NCI-H82 treated with DMSO at 0.1 percent for 48 hours (cell line): ENCODE data around the gene FN1.
A peak's percentile ranks its signal among the peaks of the same experiment; 100 is the strongest.

Experiments
- DNase-seq: peaks from one replicate; lab custom pipeline; 2025; ENCODE audit not compliant: unreplicated experiment; lab: John Stamatoyannopoulos, UW

Gene FN1

GRCh38 chr2:215435870-215436704 lies at the start of gene FN1:
FN1 (minus strand) TSS chr2:215436068; CDS start chr2:215435802, 266 bp downstream.
- peak; percentile 45 for DNase-seq

GRCh38 chr2:215485032-215485431 lies 49.2 kb upstream of the FN1 start:
- no peak for DNase-seq

DNA sequence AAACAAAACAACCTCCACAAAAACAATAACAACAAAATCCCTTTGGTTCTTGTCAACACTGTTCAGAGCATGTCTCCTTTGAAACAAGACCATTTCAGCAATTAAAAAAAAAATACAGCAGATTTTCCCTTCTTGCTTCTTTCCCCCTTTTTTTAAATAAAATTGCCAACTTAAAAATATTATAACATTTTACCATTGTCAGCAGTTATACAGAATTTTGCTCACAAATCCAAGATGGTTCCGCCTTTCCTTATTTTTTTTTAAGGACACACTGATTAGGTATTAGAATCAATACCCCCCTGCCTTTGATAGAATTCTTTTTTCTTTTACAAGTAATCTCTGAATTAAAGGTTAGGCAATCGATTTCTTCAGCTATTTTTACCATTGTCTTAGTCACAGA lies 48.7 kb upstream of the FN1 start:
- DNase-seq: no peak

DNA sequence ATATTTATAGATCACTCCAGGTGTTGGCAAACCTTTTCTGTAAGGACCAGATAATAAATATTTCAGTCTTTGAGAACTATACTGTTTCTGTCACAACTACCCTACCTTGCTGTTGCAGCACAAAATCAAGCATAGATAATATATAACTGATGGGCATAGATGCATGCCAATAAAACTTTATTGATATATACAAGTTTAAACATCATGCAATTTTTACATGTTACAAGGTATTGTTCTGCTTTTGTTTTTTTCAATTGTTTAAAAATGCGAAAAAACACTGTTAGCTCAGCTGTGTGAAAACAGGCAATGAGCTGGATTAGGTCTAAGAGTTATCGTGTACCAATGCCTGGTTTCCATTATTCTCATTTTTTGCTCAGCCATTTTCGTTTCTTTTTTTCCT lies 47.6 kb upstream of the FN1 start:
- no peak for DNase-seq

- DNase-seq: no peak
Observed at GRCh38 chr2:215479536-215480240, 43.8 kb upstream of the FN1 start.

DNA sequence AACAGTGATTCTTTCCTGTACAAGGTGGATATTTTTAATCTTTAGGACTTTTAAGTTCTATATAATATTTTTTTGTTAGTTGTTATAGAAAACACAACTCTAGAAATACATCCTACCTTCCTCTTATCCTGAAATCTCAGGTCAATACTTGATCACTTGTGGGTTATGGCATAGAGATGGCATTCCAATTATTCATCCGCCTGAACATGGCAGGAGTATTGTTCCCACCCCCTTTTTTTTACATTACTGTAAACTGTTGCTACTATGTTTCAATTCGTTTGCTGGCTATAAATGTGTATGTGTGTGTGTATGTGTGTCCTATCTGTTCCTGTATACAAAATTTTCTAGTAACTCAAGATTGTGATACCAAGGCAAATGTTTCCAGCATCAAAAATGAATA lies 43.3 kb upstream of the FN1 start:
- DNase-seq: no peak

DNA sequence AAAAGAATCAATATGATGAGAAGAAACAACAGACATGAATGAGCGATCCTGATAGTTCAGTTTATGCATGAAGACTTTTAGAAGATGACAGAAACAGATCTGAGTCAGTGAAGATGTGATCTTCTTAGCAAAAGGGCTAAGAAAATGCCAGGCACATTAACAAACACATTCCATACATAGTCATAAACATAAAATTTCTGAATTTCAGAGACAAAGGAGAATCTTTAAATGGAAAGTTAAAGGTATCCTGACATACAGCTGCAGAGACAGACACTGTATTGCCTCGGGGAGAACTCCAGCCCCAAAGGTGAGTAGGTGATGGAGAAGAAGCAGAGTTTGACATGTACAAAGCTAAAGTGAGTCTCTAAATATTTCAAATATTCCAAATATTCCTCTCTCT lies 40.6 kb upstream of the FN1 start:
- DNase-seq: no peak

GRCh38 chr2:215466097-215466909 lies 30.4 kb upstream of the FN1 start:
- DNase-seq: no peak

GRCh38 chr2:215465256-215465655 lies 29.4 kb upstream of the FN1 start:
- no peak for DNase-seq

DNA sequence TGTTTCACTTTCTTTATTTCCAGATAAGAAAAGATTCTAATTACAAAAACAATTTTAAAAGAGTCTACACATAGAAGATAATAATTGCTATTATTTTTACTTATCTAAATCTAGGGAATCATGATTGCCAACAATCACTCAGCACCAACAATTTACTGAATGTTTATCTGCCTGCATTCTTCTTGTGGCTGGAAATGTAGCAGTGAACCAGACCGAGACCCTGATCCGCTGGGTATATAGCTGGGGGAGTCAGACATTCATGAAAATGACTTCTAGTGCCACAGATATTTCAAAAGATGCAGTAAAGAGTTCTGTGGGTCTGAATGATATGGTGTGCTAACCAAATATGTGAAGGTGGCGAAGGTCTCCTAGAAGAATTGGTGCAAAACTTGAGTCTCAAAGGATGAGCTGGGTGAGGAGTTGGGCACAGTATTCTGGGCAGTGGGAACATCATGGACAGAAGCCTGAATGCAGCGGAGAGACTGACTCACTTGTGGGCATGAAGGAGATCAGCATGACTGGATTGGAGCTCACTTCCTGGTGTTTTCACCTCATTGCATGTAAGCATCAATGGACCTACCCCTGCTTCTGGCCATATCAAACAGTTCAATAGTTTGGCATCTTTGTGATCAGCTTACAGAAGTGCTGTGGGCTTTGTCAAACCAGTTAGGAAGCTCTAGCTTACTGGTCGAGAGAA lies 26.1 kb upstream of the FN1 start:
- no peak for DNase-seq

- no peak for DNase-seq
Observed at GRCh38 chr2:215460682-215461382, 25.0 kb upstream of the FN1 start.

DNA sequence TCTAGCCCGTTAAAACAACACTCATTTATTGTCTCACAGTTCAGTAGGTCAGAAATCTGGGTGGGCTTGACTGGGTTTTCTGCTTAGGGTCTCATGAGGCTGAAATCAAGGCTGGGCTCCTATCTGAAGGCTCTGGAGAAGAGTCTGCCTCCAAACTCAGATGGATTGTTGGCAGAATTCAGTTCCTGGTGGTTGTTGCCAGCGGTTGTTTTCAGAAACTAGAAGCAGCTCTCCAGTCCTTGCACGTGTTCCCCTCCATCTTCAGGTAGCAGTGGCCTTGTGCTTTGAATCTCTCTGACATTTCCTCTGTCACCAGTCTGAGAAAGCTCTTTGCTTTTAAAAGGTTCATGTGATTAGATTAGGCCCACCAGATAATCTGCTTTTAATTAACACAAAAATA lies 20.1 kb upstream of the FN1 start:
- DNase-seq: no peak

DNA sequence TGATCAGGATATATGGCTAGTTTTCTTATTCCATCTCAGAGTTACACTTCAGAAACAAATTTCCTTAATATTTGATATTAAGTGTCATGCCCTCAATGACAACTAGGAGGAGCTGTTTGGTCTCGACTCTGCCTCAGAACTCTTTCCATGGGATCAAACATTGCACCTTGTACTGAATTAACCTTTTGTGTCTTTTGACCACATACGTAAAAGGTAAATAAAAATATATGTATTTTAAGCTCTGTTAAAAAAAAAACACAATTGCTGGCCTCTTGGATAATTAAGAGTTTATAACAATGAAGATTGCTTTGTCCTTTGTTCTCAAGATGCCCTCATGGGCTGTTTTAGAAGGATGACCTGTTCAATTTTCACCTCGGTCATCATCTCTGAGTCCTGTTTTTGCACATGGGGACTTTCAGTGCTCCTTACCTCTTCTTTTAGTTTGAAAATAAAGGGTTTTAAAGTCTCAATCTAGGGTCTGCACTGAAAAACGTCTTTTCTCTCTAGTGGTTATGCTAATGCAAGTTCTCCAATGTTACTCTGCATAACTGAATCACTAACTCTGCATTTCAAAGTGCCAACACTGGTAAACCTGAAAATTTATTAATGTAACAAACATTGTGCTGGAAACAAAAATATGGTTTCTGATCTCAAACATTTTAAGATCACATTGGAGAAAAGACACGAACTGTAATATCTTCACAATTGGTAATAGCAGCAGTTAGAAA lies 18.8 kb upstream of the FN1 start:
- peak; percentile 30 for DNase-seq

DNA sequence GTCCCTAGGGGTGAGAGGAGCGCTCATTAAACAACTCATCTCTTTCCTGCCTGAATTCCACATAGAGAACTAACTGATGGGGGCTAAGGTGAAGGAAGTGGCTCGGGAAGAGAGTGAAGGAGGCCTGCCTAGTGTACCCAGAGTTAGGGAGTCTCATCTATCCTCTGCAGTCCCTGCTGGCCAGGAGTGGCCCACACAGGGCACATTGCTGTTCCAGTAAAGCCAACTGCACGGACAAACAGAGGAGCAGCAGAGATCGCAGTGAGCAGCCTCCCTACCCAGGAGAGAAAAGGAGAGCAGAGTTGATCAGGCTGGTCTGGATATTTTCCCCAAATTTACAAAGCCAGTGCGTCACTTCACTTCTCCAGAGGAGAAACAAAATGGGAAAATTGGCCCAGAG lies 16.9 kb upstream of the FN1 start:
- no peak for DNase-seq

DNA sequence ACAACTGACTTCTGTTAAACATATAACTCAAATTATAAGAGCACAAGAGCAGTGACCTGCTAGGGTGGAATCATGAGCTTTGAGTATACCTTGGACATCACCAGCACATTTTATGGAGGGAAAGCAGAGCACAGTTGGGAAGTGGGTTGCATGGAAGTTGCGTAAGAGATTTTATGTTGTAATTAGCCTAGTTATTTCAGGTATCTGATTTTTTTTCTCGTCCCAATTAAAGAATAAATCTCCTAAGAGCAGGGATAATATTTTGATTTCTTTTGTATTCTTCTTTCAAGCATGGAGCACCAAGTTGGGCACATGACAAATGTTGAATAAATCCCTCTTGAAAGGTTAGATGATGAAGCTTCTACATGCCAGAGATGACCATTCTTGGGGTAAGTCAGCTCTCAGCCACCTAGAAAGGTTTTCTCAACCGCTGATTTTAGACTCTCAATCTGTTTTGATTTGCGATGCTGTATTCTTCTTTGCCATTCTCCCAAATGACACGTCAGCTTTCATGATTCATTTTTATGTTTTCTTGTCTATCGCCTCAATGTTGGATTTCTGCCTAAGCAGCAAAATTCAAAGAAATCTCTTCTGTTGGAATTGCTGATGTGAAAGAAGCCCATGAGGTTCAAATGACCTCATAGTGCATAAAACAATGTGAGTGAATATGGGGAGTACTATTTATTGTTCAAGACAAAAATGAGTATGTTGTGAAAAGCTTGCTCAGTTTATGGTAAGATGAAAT lies 15.3 kb upstream of the FN1 start:
- no peak for DNase-seq

- DNase-seq: no peak
Observed at GRCh38 chr2:215450188-215451011, 14.5 kb upstream of the FN1 start.

GRCh38 chr2:215447673-215448081 lies 11.8 kb upstream of the FN1 start:
- no peak for DNase-seq

DNA sequence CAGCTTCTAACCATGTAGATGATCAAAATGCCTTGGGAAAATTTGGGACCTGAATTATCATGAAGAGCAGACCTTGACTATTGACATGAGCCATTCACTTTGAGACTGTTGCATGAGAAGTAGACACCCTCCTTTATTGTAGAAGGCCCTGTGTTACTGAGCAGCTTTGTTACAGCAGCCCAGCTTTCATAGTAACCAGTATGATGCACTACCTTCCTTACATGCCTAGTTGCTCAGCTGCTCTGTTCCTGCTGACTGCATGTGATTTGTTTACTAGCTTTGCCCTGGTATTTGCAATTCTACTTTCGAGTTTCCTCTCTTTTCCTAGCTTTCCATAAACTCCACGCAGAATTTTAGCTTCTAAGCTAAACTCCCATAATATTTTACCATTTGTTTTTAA lies 11.2 kb upstream of the FN1 start:
- no peak for DNase-seq
